Measurements from ENCODE around the gene CENPB.

DNA sequence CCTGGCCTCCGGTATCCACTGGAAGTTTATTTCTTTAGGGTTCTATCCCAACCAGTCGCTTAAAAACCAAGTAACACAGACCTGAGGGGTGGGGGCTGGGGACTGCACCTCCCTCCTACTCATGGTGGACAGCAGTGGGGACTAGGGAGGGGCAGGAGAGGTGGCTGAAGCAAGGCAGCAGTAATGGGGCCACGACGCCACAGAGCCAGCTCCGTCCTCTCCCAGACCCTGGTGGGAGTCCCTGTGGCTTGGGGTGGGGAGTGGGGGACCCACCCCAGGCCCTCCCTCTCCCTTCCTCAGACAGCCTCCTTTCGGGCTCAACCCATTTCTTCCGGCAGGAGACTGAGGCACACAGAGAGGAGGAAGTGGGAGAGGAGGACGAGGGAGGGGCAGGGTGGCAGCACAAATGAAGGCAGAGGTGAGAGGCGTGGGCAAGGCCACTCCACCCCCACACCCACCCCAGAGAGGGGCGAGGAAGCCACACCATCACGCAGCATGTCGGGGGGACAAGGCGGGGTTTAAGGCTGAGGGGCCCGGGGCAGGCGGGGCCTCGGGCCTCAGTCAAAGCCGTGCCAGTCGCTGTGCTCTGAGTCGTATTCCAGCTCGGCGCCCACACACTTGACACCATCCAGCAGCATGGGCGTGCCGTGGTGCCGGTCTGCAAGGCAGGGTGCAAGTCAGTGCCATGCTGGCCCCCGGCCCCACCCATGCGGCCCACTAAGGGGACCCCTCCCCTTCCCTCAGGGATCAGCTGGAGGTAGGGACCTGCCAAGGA lies 32.9 kb downstream of the CENPB start:
- TF ChIP-seq, protein P1, sequence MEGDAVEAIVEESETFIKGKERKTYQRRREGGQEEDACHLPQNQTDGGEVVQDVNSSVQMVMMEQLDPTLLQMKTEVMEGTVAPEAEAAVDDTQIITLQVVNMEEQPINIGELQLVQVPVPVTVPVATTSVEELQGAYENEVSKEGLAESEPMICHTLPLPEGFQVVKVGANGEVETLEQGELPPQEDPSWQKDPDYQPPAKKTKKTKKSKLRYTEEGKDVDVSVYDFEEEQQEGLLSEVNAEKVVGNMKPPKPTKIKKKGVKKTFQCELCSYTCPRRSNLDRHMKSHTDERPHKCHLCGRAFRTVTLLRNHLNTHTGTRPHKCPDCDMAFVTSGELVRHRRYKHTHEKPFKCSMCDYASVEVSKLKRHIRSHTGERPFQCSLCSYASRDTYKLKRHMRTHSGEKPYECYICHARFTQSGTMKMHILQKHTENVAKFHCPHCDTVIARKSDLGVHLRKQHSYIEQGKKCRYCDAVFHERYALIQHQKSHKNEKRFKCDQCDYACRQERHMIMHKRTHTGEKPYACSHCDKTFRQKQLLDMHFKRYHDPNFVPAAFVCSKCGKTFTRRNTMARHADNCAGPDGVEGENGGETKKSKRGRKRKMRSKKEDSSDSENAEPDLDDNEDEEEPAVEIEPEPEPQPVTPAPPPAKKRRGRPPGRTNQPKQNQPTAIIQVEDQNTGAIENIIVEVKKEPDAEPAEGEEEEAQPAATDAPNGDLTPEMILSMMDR (IDR thresholded peaks at IDR 0.05), result no peak
- TF ChIP-seq POLR2A (IDR thresholded peaks at IDR 0.05), result no peak

Measured in esophagus squamous epithelium (tissue), 4 donors.